Left renal pelvis (tissue), 4 donors: Measurements from ENCODE around the gene PDLIM4. TPM values are rescaled to one million over a fixed set of nuclear protein-coding genes. Genes with fewer than 3 reads are reported as not detected.

ENCODE experiments used
- DNase-seq, 4 donors: peaks; one replicate each; pipeline ENCODE4 v3.0.0-alpha.2; 2013; ENCODE audit warnings: low read depth in 4 of 4, low spot score in 3 of 4
- polyA plus RNA-seq, 4 donors: library from polyadenylated mRNA; unstranded; fragments of 120-200 nt; gene quantifications; one replicate each; pipeline ENCODE4 v1.2.1, GENCODE V29; 2013; ENCODE audit not compliant: insufficient read length in 4 of 4

The PDLIM4 gene
- polyA plus RNA-seq, 4 donors = 14.5 to 36.4 (median 17.4) TPM

DNA sequence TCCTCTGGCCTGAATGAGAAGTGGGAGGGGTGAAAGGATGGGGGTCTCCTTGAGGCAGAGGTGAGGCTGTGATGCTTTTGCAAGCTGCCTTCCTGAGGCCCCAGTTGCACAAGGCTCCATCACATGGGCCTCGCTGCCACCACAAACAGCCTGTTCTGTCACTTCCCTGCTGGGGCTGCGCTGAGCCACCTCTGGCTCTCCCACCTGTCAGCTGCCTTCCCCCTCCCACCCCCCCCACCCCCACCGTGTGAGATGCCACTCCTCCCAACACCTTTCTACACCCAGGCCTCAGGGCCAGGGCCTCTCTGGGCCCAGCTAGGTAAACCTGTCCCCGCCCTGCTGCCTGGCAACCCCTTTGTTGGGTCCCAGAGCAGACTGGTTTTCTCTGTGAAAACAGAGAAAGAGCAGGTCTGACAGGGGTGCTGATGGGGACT, 4.5 kb upstream of the PDLIM4 start:
- no peak for DNase-seq

DNA sequence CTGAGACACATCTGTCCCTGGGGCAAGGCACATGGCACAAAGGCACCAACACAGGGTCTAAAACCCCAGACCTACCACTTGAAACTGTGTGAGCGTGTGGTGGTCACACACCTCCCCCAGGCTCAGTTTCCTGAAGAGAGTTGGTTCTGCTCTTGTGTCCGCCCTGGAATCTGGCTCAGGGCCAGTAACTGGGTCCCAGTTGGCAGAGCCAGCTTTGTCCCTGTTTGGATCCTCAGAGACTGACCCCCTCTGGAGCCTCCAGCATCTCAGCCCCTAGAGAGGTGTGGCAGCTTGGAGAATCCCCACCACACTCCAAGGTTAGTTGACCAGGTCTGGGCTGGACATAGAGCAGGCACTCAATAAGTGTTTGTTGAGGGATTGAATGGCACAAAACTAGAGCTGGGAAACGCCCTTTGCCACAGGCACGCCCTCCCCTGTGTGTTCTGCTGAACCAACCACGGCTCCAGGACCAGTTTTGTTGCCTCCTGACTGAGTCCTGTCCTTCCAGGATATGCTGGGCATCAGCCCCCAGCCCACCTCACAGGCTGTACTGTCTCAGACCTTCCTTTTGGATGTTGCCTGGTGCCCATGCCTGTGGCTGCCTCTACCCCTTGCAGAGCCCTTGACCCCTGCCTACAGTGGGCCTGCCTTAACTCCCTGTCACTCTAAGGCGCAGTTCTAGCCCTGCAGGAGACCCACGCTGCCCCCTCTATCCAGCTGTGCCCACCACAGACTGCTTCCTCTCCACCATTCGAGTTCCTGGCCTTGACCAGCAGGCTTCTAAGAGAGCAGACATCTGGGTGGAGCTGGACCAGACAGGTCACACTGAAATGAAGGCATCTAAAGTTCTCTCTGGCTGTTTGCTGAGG, 3.8 kb upstream of the PDLIM4 start:
- no peak for DNase-seq

DNA sequence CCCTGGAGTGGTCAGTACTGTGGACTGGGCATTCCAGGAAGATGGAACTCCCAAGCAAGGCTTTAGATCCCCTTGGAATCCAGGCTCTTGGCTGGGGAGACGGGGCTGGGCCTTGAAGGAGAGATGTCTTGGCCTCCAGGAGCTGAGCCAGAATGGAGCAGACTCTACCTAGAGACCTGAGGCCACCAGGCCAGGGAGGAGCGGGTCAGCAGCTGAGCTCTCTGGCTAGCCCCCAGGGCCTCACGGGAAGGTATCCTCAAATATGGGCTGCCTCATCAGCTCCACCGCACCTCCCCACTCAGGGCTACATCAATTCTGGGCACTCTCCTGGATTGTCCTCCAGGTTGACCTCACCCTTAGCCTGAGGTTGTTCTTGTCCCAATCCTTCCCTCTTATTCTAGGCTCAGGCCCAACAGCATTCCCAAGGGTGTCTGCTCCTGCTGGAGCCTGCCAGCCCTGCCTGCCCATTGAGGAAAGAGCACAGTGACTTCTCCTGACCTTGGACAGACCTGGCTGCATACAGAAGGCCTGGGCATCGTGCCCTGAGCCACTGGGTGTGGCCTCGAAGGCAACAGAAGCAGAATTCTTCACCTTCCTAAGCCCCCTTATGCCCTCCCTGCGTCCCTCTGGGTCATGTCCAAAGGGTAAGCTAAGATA, 3.0 kb upstream of the PDLIM4 start:
- DNase-seq = no peak

DNA sequence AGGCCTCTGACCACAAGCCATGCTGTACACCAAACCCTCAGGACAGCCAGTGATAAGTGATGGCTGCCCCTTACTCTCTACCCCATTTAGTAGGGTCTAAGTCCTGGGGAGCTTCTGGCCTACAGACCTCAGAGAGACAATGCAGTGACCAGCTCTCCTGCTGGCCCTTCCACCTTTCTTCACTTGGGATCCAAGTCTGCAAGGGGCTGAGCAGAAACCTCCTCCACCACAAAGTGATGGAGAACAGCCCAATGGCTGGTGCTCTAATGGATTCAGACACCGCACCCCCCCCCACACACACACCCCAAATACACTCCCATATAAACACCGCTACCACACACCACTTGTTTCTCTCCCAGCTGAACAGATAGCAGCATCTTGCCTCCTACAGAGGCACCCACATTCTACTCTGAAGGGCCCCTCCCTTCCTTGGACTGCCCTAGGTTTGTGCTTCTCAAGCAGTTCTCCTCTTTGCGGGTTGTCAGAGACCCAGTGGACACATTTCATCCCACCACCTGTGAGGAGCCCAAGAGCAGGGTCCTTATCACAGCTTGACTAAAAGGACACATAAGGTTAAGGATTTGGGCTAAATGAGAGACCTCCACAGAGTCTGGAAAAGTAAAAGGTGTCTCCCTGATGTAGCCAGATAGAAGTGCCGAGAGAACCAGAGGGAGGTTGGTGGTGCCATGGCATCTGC, 1.3 kb upstream of the PDLIM4 start:
- no peak for DNase-seq

DNA sequence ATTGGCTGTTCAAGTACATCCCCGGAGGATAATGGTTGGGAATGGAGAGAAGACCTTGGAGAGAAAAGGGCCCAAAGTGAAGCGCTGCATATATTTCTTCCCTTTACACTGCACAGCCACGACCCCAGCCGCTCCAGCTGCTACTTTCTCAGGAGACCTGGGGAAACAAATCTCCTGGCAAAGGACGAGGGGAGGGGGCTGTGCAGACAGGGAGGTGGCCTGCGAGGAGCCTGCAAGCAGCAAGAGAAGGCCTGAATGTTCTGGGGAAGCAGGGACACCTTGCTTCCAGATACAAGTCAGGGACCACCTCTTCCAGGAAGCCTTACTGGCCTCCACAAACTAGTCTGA, 739 bp upstream of the PDLIM4 start:
- DNase-seq = no peak

DNA sequence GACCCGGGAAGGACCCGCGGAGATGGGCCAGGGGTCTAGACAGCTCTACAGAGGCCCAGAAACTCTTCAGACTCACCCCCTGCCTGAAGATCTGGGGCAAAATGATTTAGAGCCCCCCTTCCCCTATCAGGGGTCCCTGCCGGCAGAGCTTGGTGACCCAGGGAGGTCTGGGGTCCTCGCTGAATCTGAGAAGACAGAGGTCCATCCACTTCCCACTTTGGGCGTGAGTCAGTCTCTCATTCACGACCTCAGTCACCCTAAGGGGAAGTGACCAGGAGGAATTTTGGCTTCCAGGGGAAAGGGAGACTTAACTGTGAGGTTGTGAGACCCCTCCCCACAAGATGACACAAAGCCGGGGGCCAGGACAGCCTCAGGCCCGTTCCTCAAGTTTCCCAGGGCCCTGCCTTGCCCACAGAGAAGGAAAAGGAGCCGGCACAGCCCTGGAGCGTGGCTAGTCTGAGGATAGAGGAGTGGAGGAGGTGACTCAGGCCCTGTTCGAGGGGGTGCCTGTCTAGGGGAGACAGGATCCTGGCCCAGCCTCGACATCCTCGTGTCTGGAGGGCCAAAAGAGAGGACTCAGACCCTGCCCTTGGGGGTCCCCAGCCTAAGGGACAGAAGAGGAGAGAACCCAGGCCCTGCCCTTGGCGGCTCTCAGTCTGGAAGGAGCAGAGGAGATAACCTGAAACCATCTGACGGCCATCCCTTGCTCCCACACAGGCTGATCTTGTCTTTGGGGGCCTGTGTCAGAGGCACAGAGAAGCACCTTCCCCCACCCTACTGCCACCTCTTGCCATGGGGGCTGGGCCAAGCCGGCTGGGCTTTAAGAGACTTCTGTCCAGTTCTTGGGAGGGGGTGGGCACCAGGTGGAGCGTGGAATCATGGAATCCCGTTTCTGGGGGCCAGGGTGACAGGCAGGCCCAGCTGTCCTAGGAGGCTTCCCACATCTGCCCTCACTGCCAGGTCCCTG, 889 bp downstream of the PDLIM4 start:
- no peak for DNase-seq

DNA sequence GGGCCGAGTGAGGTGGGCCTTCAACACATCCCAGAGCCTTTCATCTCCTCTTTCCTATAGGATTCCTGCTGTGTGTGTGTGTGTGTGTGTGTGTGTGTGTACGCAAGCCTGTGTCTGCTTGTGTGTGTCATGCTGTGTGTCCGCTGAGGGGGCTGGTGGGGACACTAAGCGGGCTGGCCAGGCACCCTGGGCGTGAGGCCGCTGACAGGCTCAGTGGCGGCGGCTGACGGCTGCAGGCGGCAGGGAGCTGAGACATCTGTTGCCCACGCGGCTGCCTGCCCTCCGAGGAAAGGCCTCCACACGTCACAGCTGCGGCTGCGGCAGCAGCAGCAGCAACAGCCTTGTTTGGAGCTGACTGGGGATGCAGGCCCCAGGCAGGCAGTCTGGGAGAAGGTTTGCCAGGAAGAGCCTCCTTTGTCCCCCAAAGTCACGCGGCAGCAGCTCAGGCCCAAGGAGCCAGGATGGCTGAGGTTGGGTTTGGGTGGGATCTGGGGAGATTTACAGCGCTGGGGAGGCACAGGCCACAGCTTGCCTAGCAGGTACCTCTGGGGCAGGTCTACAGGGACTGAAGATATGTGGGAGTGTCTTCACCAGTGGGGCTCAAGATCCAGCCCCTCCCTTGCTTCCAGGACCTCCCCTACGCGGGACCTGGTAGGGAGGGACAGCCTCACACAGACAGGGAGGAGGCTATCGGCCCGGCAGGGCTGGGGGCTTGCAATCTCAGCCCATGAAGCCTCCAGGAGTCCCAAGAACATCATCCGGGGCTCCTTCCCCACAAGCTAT, 1.8 kb downstream of the PDLIM4 start:
- DNase-seq = no peak

DNA sequence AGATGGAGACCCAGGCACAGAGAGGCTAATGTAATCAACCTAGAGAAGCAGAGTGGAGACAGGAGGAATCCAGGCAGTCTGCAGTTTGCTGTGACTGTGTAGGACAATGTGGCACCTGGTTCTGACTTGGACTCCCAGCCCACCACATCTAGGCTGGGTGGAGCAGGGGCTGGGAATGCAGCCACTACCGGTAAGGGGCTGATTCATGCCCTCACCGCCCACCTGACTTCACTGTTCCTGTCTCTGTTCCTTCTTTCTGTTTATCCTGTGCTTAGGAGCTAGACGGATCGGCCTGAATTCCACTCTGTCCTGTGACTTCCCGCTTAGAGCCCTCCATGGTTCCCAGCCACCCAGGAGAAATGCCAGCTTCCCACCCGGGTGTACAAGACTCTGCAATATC, 2.6 kb downstream of the PDLIM4 start:
- DNase-seq = no peak

DNA sequence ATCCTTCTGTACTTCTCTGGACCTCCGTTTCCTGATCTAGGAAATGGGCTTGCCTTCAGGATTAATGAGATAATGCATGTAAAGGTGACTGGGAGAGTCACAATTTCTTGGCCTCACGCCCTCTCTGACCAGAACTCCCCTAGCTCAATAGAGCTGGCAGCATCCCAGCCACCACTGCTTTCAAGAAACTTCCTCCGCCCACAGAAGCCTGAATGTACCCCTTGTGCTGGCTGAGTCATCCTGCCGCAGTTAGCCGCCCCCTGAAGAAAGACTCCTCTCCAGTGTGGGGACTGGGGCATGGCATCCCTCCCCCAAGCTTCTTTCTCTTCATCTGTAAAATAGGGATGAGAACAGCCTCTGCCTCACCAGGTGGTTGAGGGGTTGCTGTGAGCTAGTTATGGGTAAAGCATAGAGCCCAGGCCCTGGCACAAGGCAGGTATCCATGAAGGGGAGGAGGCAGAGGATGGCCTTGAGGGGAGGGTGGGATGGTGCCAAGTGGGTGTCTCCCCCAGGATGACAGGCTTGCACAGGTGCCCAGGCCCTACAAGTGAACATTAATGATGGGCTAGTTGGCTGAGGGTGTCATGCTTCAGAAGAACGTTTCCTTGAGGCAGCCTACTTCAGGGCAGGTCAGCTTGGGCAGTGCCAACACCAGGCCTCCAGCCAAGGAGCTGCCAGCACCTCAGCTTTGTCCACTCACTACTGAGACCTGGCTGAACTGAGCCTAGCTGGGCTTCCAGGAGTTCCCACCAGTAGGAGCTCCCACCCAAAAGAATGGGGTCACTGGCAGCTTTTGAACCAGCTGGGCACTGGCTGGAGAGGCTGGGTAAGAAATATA, 3.4 kb downstream of the PDLIM4 start:
- no peak for DNase-seq

DNA sequence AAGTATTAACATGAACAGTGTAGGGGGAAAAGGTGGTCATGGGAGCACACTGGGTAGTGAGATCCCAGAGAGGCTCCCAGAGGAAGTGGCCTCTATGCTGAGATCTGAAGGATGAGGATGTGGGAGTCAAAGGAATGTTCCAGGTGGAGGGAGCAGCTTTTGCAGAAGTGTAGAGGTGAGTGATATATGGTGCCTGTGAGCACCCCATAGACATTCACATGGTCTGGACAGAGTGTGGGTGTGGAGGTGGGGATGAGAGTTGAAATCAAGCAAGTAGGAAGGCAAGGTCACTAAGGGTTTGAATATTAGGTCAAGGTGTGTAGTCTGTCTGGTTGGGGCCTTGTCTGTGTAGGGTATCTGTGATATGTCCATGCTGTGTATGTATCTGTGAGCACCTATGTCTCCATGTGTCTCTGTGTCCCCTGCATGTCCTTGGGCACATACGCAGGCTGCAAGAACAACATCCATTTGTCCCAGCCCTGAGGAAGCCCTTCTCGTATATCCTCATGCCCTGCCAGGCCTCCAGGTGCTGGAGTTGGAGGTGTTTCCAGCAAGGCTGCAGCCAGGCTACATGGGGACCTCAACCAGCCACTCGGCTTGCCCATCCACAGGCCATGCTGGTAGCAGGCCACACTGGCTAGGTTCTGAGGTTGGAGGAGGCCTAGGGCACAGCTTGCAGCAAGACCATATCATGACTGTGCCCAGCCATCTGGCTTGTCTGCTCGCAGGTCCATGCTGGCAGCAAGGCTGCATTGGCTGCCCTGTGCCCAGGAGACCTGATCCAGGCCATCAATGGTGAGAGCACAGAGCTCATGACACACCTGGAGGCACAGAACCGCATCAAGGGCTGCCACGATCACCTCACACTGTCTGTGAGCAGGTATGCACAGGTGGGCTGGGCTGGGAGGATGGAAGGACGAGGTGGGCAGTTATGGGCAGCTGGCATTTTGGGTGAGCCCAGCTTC, 4.7 kb downstream of the PDLIM4 start:
- DNase-seq = no peak

DNA sequence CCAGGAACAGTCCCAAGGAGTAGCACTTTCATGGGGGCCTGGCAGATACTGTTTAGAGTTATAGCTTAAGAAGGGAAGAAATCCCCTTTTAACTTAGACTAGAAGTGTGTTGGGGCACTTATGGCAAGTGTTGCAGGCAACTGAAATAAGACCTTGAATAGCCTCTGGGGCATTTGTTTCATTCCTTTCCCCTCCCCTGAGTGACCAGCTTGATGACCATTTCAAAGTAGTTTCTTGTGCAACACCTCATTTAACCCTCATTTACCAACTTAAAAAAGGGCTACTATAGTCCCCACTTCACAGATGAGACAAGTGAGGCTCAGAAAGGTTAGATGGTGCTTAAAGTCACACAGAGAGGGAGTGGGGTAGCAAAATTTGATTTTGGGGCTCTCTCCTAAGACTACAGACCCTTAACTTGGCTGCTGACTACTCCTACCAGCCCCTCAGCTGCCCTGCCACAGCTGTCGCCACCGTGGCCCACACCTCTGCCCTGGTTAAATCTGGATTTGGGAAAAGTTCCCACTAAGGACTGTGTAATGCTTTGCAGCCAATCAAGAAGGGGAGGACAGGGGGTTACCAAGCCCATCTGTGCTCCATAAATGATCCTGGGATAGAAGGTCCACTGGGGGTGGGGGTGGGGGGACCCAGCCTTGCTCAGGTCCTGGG, 5.5 kb downstream of the PDLIM4 start:
- DNase-seq = no peak

DNA sequence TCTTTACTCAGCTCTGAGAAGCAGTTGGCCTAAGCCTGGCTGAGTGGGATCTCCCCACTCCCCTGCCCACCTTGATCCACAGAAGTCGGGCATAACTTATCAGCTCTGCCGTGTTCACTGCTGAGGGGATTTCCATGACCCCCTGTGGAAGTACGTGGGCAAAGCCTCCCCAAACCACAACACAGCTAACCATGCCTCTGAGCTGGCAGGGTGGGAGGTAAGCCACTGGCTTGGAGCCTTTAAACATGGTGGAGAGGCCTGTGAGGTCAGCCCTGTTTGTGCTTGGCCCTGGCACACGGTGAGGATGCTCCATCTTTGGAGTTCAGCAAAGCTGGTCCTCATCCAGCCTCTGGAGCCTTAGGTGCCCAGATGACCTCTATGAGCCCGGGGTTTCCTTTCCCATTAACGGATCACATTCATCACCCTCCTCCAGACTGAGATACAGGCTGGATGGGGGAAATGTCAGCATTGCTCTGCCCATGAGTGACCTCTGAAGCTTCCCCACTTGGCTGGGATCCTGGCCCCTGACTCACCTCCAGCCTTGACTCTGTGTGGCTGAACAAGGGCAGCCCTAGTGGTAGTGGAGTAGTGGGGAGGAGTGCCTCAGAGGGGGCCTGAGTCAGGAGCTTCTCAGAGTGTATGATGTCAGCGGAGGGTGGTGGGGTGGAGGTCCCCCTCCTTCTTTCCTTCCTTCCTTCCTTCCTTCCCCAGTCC, 6.2 kb downstream of the PDLIM4 start:
- no peak for DNase-seq

DNA sequence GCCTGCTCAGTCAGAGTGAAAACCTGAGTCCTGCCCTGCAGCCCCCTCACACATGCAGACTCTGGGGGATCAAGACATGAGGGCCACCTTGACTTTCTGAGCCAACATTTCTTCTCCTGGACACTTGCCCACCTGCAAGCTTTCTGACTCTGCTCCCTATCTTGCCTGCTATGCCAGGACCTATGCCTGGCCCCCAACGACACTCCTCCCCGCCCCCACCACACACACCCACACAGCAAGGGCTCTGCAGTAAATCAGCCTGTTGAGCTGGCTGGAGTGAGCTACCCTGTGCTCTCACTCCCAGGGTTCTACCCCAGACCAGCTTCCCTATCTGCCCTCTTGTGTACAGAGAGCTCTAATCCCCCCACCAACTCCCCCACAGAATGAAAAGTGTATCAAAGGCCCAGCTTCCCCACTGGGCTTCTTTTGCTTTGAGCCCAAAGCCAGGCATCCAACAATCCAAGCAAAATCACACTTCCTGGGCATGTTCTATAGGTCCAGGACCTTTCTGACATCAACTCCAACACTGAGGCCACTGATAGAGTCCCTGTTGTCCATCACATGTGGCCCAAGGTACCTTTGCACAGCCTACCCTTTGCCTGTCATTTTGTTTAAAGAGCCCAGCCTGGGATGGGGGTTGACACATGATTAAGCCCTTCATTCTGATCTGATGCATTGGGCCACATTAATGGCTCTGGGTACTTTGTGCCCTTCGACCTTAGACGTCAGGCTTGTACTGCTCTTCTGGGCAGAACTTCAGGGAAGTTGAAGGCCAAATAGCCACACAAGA, 7.2 kb downstream of the PDLIM4 start:
- no peak for DNase-seq

DNA sequence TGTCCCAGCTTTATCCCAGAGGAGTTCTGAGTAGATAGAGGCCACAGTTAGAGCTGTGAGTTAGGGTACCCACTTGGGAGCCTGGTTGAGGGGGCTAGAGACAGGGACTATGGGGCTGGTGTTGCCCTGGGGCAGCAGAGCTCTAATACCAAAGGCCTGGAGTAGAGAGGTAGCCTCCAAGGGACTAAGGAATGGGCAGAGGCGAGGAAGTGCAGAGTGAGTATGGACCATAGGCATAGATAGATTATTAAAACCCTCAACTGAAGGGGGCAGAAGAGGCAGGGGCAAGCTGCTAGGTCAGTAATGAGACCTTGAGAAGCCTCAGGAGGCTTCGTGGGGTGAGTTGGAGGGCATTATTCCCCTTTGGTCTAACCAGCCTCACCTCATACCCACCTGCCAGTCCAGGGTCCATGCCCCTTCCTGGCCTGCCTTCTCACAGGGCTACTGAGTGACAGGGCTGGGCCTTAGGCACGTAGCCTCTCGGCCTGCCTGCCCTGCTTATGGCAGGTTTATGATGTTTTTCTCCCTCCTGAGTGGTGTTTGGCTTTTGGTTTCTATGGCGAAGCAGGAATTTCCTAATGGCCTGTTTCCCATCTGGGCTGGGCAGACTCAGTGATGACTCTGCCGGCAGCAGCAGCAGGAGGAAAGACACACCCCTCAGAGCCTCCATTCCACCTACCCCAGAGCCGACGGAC, 8.0 kb downstream of the PDLIM4 start:
- DNase-seq = peak in 1 of 4 donors; percentile 73
